HEK293 (cell line): ENCODE data around the gene SYDE2.

Source experiments
- CTCF ChIA-PET: fragments of 350-600 bp; formaldehyde crosslinking; extraction: SDS; loops from one replicate; lab custom pipeline; 2021; ENCODE audit warnings: antibody characterized with exemption; lab: Yijun Ruan, JAX
- POLR2A ChIA-PET: fragments of 300-600 bp; formaldehyde crosslinking; extraction: SDS; loops from one replicate; lab custom pipeline; 2020; ENCODE audit warnings: antibody characterized with exemption, inconsistent platforms; lab: Yijun Ruan, JAX
- H3K27ac ChIP-seq: fragments of 200-500 bp; sonication (Bioruptor generic); 2 replicates; pipeline ENCODE4 v1.5.1; 2014; ENCODE audit warnings: low read depth, low read length, control low read depth, inconsistent platforms; ENCODE audit errors: extremely low read depth
- H3K36me3 ChIP-seq, 2 experiments: fragments of 200-500 bp in 1 of 2; sonication (Bioruptor generic) in 1 of 2; 1 replicate in 1 of 2; 2 replicates in 1 of 2; pipeline ENCODE4 v1.5.1; 2014 to 2017; ENCODE audit warnings: inconsistent platforms in 2 of 2, low read length in 2 of 2; ENCODE audit not compliant: control insufficient read depth in 2 of 2, insufficient read depth in 1 of 2
- H3K4me1 ChIP-seq: fragments of 200-500 bp; sonication (Bioruptor generic); 2 replicates; pipeline ENCODE4 v1.5.1; 2014; ENCODE audit warnings: mild to moderate bottlenecking, low read length, inconsistent platforms; ENCODE audit not compliant: control insufficient read depth, insufficient read depth
- H3K4me3 ChIP-seq: 2 replicates; pipeline ENCODE4 v1.5.1; 2011; ENCODE audit warnings: low read depth, mild to moderate bottlenecking, control low read depth, low read length, moderate library complexity
- H3K9me3 ChIP-seq: fragments of 200-500 bp; sonication (Bioruptor generic); 2 replicates; pipeline ENCODE4 v1.5.1; 2014; ENCODE audit warnings: low read depth, low read length, inconsistent platforms; ENCODE audit not compliant: control insufficient read depth, insufficient read depth
- BCL11A ChIP-seq: fragments of 450-650 bp; formaldehyde crosslinking; IDR thresholded peaks from 2 replicates; pipeline ENCODE4 v1.5.1; 2016; ENCODE audit warnings: low read depth, missing biosample characterization, missing genetic modification characterization
- EGR2 ChIP-seq: fragments of 450-650 bp; formaldehyde crosslinking; IDR thresholded peaks from 2 replicates; pipeline ENCODE4 v1.5.1; 2016; ENCODE audit warnings: low read depth, missing biosample characterization, missing genetic modification characterization
- FEZF1 ChIP-seq: fragments of 450-650 bp; formaldehyde crosslinking; IDR thresholded peaks from 2 replicates; pipeline ENCODE4 v1.5.1; 2016; ENCODE audit warnings: missing biosample characterization, missing genetic modification characterization
- IKZF3 ChIP-seq: fragments of 450-650 bp; IDR thresholded peaks from 2 replicates; pipeline ENCODE4 v1.5.0; 2018; ENCODE audit warnings: missing biosample characterization, mild to moderate bottlenecking, missing genetic modification characterization, moderate library complexity
- ZNF146 ChIP-seq: fragments of 450-650 bp; formaldehyde crosslinking; IDR thresholded peaks from 2 replicates; pipeline ENCODE4 v1.5.1; 2016; ENCODE audit warnings: missing biosample characterization, missing genetic modification characterization
- ZNF16 ChIP-seq: fragments of 450-650 bp; formaldehyde crosslinking; IDR thresholded peaks from 2 replicates; pipeline ENCODE4 v1.5.1; 2016; ENCODE audit warnings: low read depth, missing biosample characterization, missing genetic modification characterization
- ZNF223 ChIP-seq: fragments of 450-650 bp; formaldehyde crosslinking; IDR thresholded peaks from 2 replicates; pipeline ENCODE4 v1.5.1; 2016; ENCODE audit warnings: missing biosample characterization, missing genetic modification characterization
- ZNF366 ChIP-seq: fragments of 450-650 bp; formaldehyde crosslinking; conservative IDR thresholded peaks from 2 replicates; pipeline ENCODE4 v1.5.1; 2016; ENCODE audit warnings: missing biosample characterization, missing genetic modification characterization
- ZNF549 ChIP-seq: fragments of 450-650 bp; IDR thresholded peaks from 2 replicates; pipeline ENCODE4 v1.5.1; 2018; ENCODE audit warnings: missing biosample characterization, missing genetic modification characterization, mild to moderate bottlenecking, inconsistent platforms, moderate library complexity
- ZNF629 ChIP-seq: fragments of 450-650 bp; formaldehyde crosslinking; IDR thresholded peaks from 2 replicates; pipeline ENCODE4 v1.5.1; 2017; ENCODE audit warnings: missing biosample characterization, missing genetic modification characterization
- ZNF664 ChIP-seq: fragments of 450-650 bp; formaldehyde crosslinking; IDR thresholded peaks from 2 replicates; pipeline ENCODE4 v1.5.1; 2016; ENCODE audit warnings: missing biosample characterization, missing genetic modification characterization
- ZNF670 ChIP-seq: fragments of 450-650 bp; formaldehyde crosslinking; IDR thresholded peaks from 2 replicates; pipeline ENCODE4 v1.5.1; 2016; ENCODE audit warnings: missing biosample characterization, missing genetic modification characterization, low read depth
- TF ChIP-seq, protein P1 (sequence below): fragments of 450-650 bp; formaldehyde crosslinking; IDR thresholded peaks from 2 replicates; pipeline ENCODE4 v1.5.1; 2016; ENCODE audit warnings: missing biosample characterization, missing genetic modification characterization, low read depth
- TF ChIP-seq, protein P2 (sequence below): fragments of 450-650 bp; formaldehyde crosslinking; IDR thresholded peaks from 2 replicates; pipeline ENCODE4 v1.5.1; 2016; ENCODE audit warnings: missing biosample characterization, missing genetic modification characterization
- TF ChIP-seq, protein P3 (sequence below): fragments of 450-650 bp; formaldehyde crosslinking; IDR thresholded peaks from 2 replicates; pipeline ENCODE4 v1.5.1; 2016; ENCODE audit warnings: missing biosample characterization, missing genetic modification characterization
- TF ChIP-seq, protein P4 (sequence below): fragments of 450-650 bp; formaldehyde crosslinking; IDR thresholded peaks from 2 replicates; pipeline ENCODE4 v1.5.1; 2016; ENCODE audit warnings: missing biosample characterization, missing genetic modification characterization
- TF ChIP-seq, protein P5 (sequence below): fragments of 450-650 bp; formaldehyde crosslinking; IDR thresholded peaks from 2 replicates; pipeline ENCODE4 v1.5.1; 2016; ENCODE audit warnings: missing biosample characterization, missing genetic modification characterization
- TF ChIP-seq, protein P6 (sequence below): fragments of 450-650 bp; formaldehyde crosslinking; IDR thresholded peaks from 2 replicates; pipeline ENCODE4 v1.5.1; 2016; ENCODE audit warnings: missing biosample characterization, missing genetic modification characterization

The SYDE2 gene

DNA sequence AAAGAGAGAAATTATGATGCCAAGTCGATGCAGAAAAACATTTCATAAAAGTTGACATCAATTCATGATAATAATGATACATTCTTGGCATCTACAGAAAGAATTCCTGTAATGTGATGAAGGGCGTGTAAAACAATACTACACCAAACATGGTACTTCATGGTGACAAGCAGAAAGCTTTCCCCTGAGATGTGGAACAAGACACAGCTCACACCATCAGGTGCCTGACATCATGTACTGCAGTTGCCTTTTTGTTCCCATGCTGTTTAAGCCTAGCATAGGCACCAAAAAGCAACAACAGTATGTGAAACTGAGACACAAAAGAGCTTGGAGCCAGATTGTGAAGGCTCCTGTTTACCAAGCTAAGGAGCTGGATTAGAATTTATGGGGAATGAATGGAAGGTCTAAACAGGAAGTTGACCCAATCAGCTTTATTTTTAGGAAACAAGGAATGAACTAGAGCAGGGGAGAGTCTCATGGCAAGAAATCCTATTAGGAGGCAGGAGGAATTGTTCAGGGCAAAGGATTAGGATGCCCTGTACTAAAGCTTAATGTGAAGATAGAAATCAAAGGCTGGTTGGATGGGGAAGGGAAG, 67.2 kb downstream of the SYDE2 start:
- CTCF ChIA-PET: interaction anchor here (0.6 to 0.9 kb wide), 4 partner anchors 9 to 180 kb away, joined by 3 to 4 read pairs (median 3); no protein-coding TSS in a partner anchor

More for the DNA sequence above, 67.2 kb downstream of the SYDE2 start:
- H3K4me1 ChIP-seq: no peaks in the 10 kb centered on the region; the same call in 1 of the 2 replicates
- H3K36me3 ChIP-seq: no peaks in the 10 kb centered on the region
- no peak overlapping the region for H3K27ac ChIP-seq
- no peak overlapping the region for H3K4me3 ChIP-seq
- H3K9me3 ChIP-seq: no peaks in the 10 kb centered on the region
- TF ChIP-seq, protein P1, sequence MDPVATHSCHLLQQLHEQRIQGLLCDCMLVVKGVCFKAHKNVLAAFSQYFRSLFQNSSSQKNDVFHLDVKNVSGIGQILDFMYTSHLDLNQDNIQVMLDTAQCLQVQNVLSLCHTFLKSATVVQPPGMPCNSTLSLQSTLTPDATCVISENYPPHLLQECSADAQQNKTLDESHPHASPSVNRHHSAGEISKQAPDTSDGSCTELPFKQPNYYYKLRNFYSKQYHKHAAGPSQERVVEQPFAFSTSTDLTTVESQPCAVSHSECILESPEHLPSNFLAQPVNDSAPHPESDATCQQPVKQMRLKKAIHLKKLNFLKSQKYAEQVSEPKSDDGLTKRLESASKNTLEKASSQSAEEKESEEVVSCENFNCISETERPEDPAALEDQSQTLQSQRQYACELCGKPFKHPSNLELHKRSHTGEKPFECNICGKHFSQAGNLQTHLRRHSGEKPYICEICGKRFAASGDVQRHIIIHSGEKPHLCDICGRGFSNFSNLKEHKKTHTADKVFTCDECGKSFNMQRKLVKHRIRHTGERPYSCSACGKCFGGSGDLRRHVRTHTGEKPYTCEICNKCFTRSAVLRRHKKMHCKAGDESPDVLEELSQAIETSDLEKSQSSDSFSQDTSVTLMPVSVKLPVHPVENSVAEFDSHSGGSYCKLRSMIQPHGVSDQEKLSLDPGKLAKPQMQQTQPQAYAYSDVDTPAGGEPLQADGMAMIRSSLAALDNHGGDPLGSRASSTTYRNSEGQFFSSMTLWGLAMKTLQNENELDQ (tag by site-specific recombination): no peak
- TF ChIP-seq BCL11A (tag by site-specific recombination): no peak
- no peak for TF ChIP-seq ZNF146
- no peak for TF ChIP-seq EGR2 (tag by site-specific recombination)
- no peak for TF ChIP-seq IKZF3 (tag by site-specific recombination)
- TF ChIP-seq, protein P2, sequence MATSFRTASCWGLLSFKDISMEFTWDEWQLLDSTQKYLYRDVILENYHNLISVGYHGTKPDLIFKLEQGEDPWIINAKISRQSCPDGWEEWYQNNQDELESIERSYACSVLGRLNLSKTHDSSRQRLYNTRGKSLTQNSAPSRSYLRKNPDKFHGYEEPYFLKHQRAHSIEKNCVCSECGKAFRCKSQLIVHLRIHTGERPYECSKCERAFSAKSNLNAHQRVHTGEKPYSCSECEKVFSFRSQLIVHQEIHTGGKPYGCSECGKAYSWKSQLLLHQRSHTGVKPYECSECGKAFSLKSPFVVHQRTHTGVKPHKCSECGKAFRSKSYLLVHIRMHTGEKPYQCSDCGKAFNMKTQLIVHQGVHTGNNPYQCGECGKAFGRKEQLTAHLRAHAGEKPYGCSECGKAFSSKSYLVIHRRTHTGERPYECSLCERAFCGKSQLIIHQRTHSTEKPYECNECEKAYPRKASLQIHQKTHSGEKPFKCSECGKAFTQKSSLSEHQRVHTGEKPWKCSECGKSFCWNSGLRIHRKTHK (tag by site-specific recombination): no peak
- TF ChIP-seq ZNF549 (tag by site-specific recombination): no peak
- TF ChIP-seq, protein P3, sequence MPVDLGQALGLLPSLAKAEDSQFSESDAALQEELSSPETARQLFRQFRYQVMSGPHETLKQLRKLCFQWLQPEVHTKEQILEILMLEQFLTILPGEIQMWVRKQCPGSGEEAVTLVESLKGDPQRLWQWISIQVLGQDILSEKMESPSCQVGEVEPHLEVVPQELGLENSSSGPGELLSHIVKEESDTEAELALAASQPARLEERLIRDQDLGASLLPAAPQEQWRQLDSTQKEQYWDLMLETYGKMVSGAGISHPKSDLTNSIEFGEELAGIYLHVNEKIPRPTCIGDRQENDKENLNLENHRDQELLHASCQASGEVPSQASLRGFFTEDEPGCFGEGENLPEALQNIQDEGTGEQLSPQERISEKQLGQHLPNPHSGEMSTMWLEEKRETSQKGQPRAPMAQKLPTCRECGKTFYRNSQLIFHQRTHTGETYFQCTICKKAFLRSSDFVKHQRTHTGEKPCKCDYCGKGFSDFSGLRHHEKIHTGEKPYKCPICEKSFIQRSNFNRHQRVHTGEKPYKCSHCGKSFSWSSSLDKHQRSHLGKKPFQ (tag by site-specific recombination): no peak
- TF ChIP-seq ZNF16 (tag by site-specific recombination): no peak
- TF ChIP-seq, protein P4, sequence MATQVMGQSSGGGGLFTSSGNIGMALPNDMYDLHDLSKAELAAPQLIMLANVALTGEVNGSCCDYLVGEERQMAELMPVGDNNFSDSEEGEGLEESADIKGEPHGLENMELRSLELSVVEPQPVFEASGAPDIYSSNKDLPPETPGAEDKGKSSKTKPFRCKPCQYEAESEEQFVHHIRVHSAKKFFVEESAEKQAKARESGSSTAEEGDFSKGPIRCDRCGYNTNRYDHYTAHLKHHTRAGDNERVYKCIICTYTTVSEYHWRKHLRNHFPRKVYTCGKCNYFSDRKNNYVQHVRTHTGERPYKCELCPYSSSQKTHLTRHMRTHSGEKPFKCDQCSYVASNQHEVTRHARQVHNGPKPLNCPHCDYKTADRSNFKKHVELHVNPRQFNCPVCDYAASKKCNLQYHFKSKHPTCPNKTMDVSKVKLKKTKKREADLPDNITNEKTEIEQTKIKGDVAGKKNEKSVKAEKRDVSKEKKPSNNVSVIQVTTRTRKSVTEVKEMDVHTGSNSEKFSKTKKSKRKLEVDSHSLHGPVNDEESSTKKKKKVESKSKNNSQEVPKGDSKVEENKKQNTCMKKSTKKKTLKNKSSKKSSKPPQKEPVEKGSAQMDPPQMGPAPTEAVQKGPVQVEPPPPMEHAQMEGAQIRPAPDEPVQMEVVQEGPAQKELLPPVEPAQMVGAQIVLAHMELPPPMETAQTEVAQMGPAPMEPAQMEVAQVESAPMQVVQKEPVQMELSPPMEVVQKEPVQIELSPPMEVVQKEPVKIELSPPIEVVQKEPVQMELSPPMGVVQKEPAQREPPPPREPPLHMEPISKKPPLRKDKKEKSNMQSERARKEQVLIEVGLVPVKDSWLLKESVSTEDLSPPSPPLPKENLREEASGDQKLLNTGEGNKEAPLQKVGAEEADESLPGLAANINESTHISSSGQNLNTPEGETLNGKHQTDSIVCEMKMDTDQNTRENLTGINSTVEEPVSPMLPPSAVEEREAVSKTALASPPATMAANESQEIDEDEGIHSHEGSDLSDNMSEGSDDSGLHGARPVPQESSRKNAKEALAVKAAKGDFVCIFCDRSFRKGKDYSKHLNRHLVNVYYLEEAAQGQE (tag by site-specific recombination): no peak
- TF ChIP-seq ZNF670 (tag by site-specific recombination): no peak
- TF ChIP-seq ZNF664 (tag by site-specific recombination): no peak
- TF ChIP-seq, protein P5, sequence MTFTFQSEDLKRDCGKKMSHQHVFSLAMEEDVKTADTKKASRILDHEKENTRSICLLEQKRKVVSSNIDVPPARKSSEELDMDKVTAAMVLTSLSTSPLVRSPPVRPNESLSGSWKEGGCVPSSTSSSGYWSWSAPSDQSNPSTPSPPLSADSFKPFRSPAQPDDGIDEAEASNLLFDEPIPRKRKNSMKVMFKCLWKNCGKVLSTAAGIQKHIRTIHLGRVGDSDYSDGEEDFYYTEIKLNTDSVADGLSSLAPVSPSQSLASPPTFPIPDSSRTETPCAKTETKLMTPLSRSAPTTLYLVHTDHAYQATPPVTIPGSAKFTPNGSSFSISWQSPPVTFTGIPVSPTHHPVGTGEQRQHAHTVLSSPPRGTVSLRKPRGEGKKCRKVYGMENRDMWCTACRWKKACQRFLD: no peak
- no peak for TF ChIP-seq ZNF223
- no peak for TF ChIP-seq ZNF629 (tag by site-specific recombination)
- TF ChIP-seq, protein P6, sequence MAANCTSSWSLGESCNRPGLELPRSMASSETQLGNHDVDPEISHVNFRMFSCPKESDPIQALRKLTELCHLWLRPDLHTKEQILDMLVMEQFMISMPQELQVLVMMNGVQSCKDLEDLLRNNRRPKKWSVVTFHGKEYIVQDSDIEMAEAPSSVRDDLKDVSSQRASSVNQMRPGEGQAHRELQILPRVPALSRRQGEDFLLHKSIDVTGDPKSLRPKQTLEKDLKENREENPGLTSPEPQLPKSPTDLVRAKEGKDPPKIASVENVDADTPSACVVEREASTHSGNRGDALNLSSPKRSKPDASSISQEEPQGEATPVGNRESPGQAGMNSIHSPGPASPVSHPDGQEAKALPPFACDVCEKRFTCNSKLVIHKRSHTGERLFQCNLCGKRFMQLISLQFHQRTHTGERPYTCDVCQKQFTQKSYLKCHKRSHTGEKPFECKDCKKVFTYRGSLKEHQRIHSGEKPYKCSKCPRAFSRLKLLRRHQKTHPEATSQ (tag by site-specific recombination): no peak
- TF ChIP-seq ZNF366: no peak
- TF ChIP-seq FEZF1: no peak
- POLR2A ChIA-PET: no interaction called here
